Inflammatory macrophage treated with lipopolysaccharide for 1 hour (primary cell): ENCODE results near the gene DEK.
"Not testable (repeated sequence)": the region's sequence is repeated elsewhere in the genome, so short reads cannot be mapped to it uniquely, and the experiment has no call there.

Source experiments
- DNase-seq, 2 donors: peaks; one replicate each; pipeline ENCODE4 v3.0.0-alpha.2; 2020 to 2022

DEK gene

GRCh38 chr6:18234564-18234963 is 29.8 kb downstream of the DEK start:
- no peak for DNase-seq

- DNase-seq: not testable (repeated sequence)
Measured at GRCh38 chr6:18233770-18234169, 30.6 kb downstream of the DEK start.

- not testable (repeated sequence) for DNase-seq
Measured at GRCh38 chr6:18231856-18232255, 32.5 kb downstream of the DEK start.

GRCh38 chr6:18228590-18228989 is 35.7 kb downstream of the DEK start:
- not testable (repeated sequence) for DNase-seq

GRCh38 chr6:18227166-18227565 is 37.2 kb downstream of the DEK start:
- DNase-seq: not testable (repeated sequence)

- DNase-seq: not testable (repeated sequence)
Measured at GRCh38 chr6:18226451-18227105, 37.8 kb downstream of the DEK start.

- no peak for DNase-seq
Measured at GRCh38 chr6:18221288-18221615, 43.1 kb downstream of the DEK start.

- no peak for DNase-seq
Measured at GRCh38 chr6:18219591-18219990, 44.7 kb downstream of the DEK start.

GRCh38 chr6:18218233-18218632 is 46.1 kb downstream of the DEK start:
- no peak for DNase-seq

- DNase-seq: no peak
Measured at GRCh38 chr6:18216411-18216810, 47.9 kb downstream of the DEK start.

- DNase-seq: peak; percentile 11 to 16
Measured at GRCh38 chr6:18215436-18215835, 48.9 kb downstream of the DEK start.

- no peak for DNase-seq
Measured at GRCh38 chr6:18214003-18214402, 50.3 kb downstream of the DEK start.

GRCh38 chr6:18213439-18213838 is 50.9 kb downstream of the DEK start:
- DNase-seq: no peak

GRCh38 chr6:18212231-18212630 is 52.1 kb downstream of the DEK start:
- DNase-seq: no peak

GRCh38 chr6:18211338-18211737 is 53.0 kb downstream of the DEK start:
- no peak for DNase-seq

GRCh38 chr6:18210707-18211106 is 53.6 kb downstream of the DEK start:
- DNase-seq: no peak

- no peak for DNase-seq
Measured at GRCh38 chr6:18209539-18210197, 54.7 kb downstream of the DEK start.

GRCh38 chr6:18208778-18209177 is 55.6 kb downstream of the DEK start:
- DNase-seq: not testable (repeated sequence)

GRCh38 chr6:18207949-18208348 is 56.4 kb downstream of the DEK start:
- no peak for DNase-seq

- DNase-seq: no peak
Measured at GRCh38 chr6:18207438-18207837, 56.9 kb downstream of the DEK start.

GRCh38 chr6:18206591-18206990 is 57.7 kb downstream of the DEK start:
- no peak for DNase-seq

- no peak for DNase-seq
Measured at GRCh38 chr6:18204691-18205090, 59.6 kb downstream of the DEK start.

GRCh38 chr6:18203786-18204185 is 60.5 kb downstream of the DEK start:
- no peak for DNase-seq

GRCh38 chr6:18192026-18192425 is 72.3 kb downstream of the DEK start:
- no peak for DNase-seq

- DNase-seq: no peak
Measured at GRCh38 chr6:18189196-18189595, 75.1 kb downstream of the DEK start.
